BLaER1 (cell line): ENCODE measurements around the gene ASTN2.

Experiments
- H3K27ac ChIP-seq: shearing (Covaris generic); formaldehyde crosslinking; 2 replicates; pipeline ENCODE4 v1.8.1; 2022
- H3K27me3 ChIP-seq: shearing (Covaris generic); formaldehyde crosslinking; 2 replicates; pipeline ENCODE4 v1.8.1; 2022
- H3K36me3 ChIP-seq: shearing (Covaris generic); formaldehyde crosslinking; 2 replicates; pipeline ENCODE4 v1.8.1; 2022
- H3K4me1 ChIP-seq: shearing (Covaris generic); formaldehyde crosslinking; 2 replicates; pipeline ENCODE4 v1.8.1; 2022
- H3K4me2 ChIP-seq: shearing (Covaris generic); formaldehyde crosslinking; 2 replicates; pipeline ENCODE4 v1.8.1; 2022
- H3K4me3 ChIP-seq: shearing (Covaris generic); formaldehyde crosslinking; 2 replicates; pipeline ENCODE4 v1.8.1; 2022
- H3K9ac ChIP-seq: shearing (Covaris generic); formaldehyde crosslinking; 2 replicates; pipeline ENCODE4 v1.8.1; 2022
- H3K9me3 ChIP-seq: shearing (Covaris generic); formaldehyde crosslinking; 2 replicates; pipeline ENCODE4 v1.8.1; 2022
- H4K20me1 ChIP-seq: shearing (Covaris generic); formaldehyde crosslinking; 2 replicates; pipeline ENCODE4 v1.8.1; 2022
- Cebpa-rat ChIP-seq: shearing (Covaris generic); IDR thresholded peaks from 2 replicates; pipeline ENCODE4 v1.8.1; 2022

ASTN2 gene, protein sequence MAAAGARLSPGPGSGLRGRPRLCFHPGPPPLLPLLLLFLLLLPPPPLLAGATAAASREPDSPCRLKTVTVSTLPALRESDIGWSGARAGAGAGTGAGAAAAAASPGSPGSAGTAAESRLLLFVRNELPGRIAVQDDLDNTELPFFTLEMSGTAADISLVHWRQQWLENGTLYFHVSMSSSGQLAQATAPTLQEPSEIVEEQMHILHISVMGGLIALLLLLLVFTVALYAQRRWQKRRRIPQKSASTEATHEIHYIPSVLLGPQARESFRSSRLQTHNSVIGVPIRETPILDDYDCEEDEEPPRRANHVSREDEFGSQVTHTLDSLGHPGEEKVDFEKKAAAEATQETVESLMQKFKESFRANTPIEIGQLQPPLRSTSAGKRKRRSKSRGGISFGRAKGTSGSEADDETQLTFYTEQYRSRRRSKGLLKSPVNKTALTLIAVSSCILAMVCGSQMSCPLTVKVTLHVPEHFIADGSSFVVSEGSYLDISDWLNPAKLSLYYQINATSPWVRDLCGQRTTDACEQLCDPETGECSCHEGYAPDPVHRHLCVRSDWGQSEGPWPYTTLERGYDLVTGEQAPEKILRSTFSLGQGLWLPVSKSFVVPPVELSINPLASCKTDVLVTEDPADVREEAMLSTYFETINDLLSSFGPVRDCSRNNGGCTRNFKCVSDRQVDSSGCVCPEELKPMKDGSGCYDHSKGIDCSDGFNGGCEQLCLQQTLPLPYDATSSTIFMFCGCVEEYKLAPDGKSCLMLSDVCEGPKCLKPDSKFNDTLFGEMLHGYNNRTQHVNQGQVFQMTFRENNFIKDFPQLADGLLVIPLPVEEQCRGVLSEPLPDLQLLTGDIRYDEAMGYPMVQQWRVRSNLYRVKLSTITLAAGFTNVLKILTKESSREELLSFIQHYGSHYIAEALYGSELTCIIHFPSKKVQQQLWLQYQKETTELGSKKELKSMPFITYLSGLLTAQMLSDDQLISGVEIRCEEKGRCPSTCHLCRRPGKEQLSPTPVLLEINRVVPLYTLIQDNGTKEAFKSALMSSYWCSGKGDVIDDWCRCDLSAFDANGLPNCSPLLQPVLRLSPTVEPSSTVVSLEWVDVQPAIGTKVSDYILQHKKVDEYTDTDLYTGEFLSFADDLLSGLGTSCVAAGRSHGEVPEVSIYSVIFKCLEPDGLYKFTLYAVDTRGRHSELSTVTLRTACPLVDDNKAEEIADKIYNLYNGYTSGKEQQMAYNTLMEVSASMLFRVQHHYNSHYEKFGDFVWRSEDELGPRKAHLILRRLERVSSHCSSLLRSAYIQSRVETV (N-terminal part only)

GRCh38 chr9:117414906-117415331 is at the start of gene ASTN2:
Gene ASTN2 (minus strand): TSS chr9:117415057. CDS start chr9:117414938, 119 bp downstream.
- Histone ChIP-seq H3K36me3 (no peaks in the 10 kb centered on the region), H3K27ac (no peak within 1 kb of the TSS), H3K9ac (peak within 1 kb of the TSS; percentile 61; the same call in 1 of the 2 replicates), H3K4me1 (peaks cover 23% of the 10 kb centered on the region), H3K4me2 (peak within 1 kb of the TSS; percentile 95), H4K20me1 (peaks cover 22% of the 10 kb centered on the region), H3K4me3 (peak within 1 kb of the TSS; percentile 73), H3K9me3 (no peaks in the 10 kb centered on the region), H3K27me3 (peaks cover 54% of the 10 kb centered on the region)
- no peak for TF ChIP-seq Cebpa-rat

GRCh38 chr9:117462861-117463260 is 48.0 kb upstream of the ASTN2 start:
- Histone ChIP-seq H3K27me3 (no peaks in the 10 kb centered on the region), H3K9me3 (no peaks in the 10 kb centered on the region), H4K20me1 (no peaks in the 10 kb centered on the region), H3K4me1 (no peaks in the 10 kb centered on the region), H3K36me3 (no peaks in the 10 kb centered on the region), H3K4me3 (no peak overlapping the region), H3K9ac (no peak overlapping the region), H3K27ac (no peak overlapping the region), H3K4me2 (no peak overlapping the region)
- TF ChIP-seq Cebpa-rat, result no peak

DNA sequence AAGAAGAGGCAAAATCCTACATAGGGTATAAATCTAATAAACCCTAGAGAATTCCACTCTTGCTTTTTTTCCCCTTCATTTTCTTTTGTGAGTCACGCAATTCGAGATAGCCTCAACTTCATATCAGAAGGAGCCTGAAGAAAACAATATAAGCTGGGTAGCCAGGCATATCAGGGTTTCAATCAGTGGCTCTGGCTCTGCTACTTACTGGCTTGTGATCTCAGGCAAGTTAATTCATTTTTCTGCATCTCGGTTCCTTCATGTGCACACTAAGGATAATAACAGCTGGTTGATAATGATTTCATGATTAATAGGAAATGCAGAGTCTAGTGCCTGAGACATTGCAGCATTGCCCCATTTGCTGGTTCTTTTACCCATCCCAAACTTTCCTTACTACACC is 46.5 kb upstream of the ASTN2 start:
- Histone ChIP-seq H3K4me3 (no peak overlapping the region), H4K20me1 (no peaks in the 10 kb centered on the region), H3K27me3 (no peaks in the 10 kb centered on the region), H3K36me3 (no peaks in the 10 kb centered on the region), H3K27ac (no peak overlapping the region), H3K4me2 (no peak overlapping the region), H3K9ac (no peak overlapping the region), H3K4me1 (no peaks in the 10 kb centered on the region), H3K9me3 (no peaks in the 10 kb centered on the region)
- no peak for TF ChIP-seq Cebpa-rat

- H4K20me1 ChIP-seq, result no peaks in the 10 kb centered on the region
- no peak overlapping the region for H3K4me2 ChIP-seq
- H3K9ac ChIP-seq, result no peak overlapping the region
- no peak overlapping the region for H3K4me3 ChIP-seq
- H3K4me1 ChIP-seq, result no peaks in the 10 kb centered on the region
- H3K27ac ChIP-seq, result no peak overlapping the region
- no peaks in the 10 kb centered on the region for H3K27me3 ChIP-seq
- H3K9me3 ChIP-seq, result no peaks in the 10 kb centered on the region
- TF ChIP-seq Cebpa-rat, result no peak
- H3K36me3 ChIP-seq, result no peaks in the 10 kb centered on the region
Measured at GRCh38 chr9:117460743-117461142, 45.9 kb upstream of the ASTN2 start.

- H3K36me3 ChIP-seq, result no peaks in the 10 kb centered on the region
- H3K4me2 ChIP-seq, result no peak overlapping the region
- H3K27me3 ChIP-seq, result no peaks in the 10 kb centered on the region
- H3K9me3 ChIP-seq, result no peaks in the 10 kb centered on the region
- H3K4me3 ChIP-seq, result no peak overlapping the region
- TF ChIP-seq Cebpa-rat, result no peak
- H4K20me1 ChIP-seq, result no peaks in the 10 kb centered on the region
- H3K4me1 ChIP-seq, result no peaks in the 10 kb centered on the region
- no peak overlapping the region for H3K27ac ChIP-seq
- no peak overlapping the region for H3K9ac ChIP-seq
Measured at GRCh38 chr9:117459913-117460312, 45.1 kb upstream of the ASTN2 start.

DNA sequence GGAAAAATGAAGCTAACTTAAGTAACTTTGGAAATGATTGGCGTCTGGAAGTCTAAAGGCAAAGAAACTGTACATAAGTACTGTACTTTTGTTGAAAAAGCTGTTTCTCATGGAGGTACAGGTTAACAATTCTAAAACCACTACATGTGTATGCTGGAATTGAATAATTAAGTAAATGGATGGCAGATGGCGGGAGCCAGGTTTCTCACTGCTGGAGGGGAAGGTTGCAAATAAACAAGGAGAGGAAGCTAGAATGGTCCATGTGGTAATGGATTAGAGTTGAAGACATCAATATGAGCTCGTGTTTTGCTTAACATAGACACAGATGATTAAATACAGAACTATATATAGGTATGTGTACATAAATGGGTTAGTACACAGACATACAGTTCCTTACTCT is 43.2 kb upstream of the ASTN2 start:
- Histone ChIP-seq H4K20me1 (no peaks in the 10 kb centered on the region), H3K4me1 (no peaks in the 10 kb centered on the region)

DNA sequence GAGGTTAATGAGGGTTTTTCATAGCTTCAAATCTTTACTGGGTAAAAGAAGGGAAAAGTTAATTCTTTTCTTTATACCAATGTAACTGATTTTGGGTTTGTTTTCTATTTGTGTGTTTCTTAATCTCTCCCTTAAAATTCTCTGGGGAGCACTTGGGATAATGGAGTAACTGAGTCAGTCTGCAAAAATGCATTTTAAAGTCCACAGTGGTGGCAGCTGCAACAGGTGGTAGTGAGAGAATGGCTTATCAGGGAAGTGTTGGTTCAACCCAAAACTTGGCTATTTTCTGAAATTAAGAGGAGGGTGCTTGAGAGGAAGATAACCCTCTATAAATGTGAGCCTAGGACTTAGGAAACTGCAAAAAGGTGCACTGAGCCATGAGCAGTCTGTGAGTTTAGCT is 39.9 kb upstream of the ASTN2 start:
- no peaks in the 10 kb centered on the region for H3K4me1 ChIP-seq
- no peak overlapping the region for H3K4me3 ChIP-seq
- H4K20me1 ChIP-seq, result no peaks in the 10 kb centered on the region
- no peak overlapping the region for H3K4me2 ChIP-seq
- H3K9ac ChIP-seq, result no peak overlapping the region
- no peak for TF ChIP-seq Cebpa-rat
- H3K27me3 ChIP-seq, result no peaks in the 10 kb centered on the region
- no peaks in the 10 kb centered on the region for H3K36me3 ChIP-seq
- H3K27ac ChIP-seq, result no peak overlapping the region
- no peaks in the 10 kb centered on the region for H3K9me3 ChIP-seq

More for the DNA sequence above, 43.2 kb upstream of the ASTN2 start:
- Histone ChIP-seq H3K4me2 (no peak overlapping the region), H3K4me3 (no peak overlapping the region), H3K9ac (no peak overlapping the region), H3K36me3 (no peaks in the 10 kb centered on the region), H3K27me3 (no peaks in the 10 kb centered on the region), H3K9me3 (no peaks in the 10 kb centered on the region), H3K27ac (no peak overlapping the region)
- TF ChIP-seq Cebpa-rat, result no peak

DNA sequence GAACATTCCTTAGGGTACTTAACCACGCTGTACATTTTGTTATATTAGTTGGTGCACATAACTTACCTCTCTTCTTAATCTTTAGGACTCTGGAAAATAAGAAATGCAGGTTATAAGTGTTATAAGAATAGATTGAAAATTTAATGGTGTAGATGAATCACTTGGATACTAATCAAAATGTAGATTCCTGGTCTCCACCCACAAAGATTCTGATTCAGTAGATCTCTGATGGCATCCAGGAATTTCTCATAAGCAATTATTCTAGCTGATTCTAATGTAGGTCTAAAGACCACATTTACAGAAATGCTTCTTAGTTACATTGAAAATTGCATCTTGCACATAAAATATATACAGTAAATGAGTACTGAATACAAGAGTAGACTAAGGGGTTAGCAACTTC is 38.9 kb upstream of the ASTN2 start:
- Histone ChIP-seq H3K27ac (no peak overlapping the region), H3K4me1 (no peaks in the 10 kb centered on the region), H3K9me3 (no peaks in the 10 kb centered on the region), H3K4me3 (no peak overlapping the region), H3K4me2 (no peak overlapping the region), H3K9ac (no peak overlapping the region), H3K27me3 (no peaks in the 10 kb centered on the region), H3K36me3 (no peaks in the 10 kb centered on the region), H4K20me1 (no peaks in the 10 kb centered on the region)
- TF ChIP-seq Cebpa-rat, result no peak

DNA sequence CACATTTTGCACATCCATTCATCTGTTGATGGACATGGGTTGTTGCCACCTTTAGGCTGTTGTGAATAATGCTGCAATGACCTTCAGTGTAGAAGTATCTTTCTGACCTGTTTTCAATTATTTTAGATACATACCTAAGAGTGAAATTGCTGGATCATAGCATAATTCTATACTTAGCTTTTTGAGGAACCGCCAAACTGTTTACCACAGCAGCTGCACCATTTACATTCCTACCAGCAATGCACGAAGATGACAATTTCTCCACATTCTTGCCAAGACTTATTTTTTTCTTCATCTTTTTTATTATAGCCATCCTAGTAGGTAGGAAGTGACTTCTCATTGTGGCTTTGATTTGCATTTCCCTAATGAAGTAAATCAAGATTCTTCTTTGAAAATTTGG is 36.5 kb upstream of the ASTN2 start:
- Histone ChIP-seq H3K27ac (no peak overlapping the region), H4K20me1 (no peaks in the 10 kb centered on the region), H3K4me3 (no peak overlapping the region), H3K4me1 (no peaks in the 10 kb centered on the region), H3K4me2 (no peak overlapping the region), H3K9ac (no peak overlapping the region), H3K9me3 (no peaks in the 10 kb centered on the region), H3K36me3 (no peaks in the 10 kb centered on the region), H3K27me3 (no peaks in the 10 kb centered on the region)
- TF ChIP-seq Cebpa-rat, result no peak
